Activated CD4-positive, alpha-beta memory T cell treated with anti-CD3 and anti-CD28 coated beads, Interleukin-2, amount 10 ng/mL, durations not matched to agents 7 days and 5 days (primary cell): ENCODE data around the gene EPB41. TPM values are rescaled to one million over a fixed set of nuclear protein-coding genes. Genes with fewer than 3 reads are reported as not detected.
"Not testable (repeated sequence)": the region's sequence is repeated elsewhere in the genome, so short reads cannot be mapped to it uniquely, and the experiment has no call there.

Experiments
- CTCF ChIA-PET: fragments of 350-600 bp; sonication (Branson Sonifier 250); formaldehyde crosslinking; loops from one replicate; lab custom pipeline; 2021; ENCODE audit warnings: antibody characterized with exemption, inconsistent platforms; lab: Charles Lee
- POLR2A ChIA-PET: fragments of 350-600 bp; sonication (Branson Sonifier 250); formaldehyde crosslinking; loops from one replicate; lab custom pipeline; 2021; ENCODE audit warnings: antibody characterized with exemption; lab: Charles Lee
- DNase-seq: peaks from one replicate; pipeline ENCODE4 v3.0.0-alpha.2; 2020
- H3K27ac Mint-ChIP-seq: one replicate; pipeline ENCODE4 v1.8.0; 2021; ENCODE audit warnings: mild to moderate bottlenecking, mixed read lengths
- H3K27me3 Mint-ChIP-seq: one replicate; pipeline ENCODE4 v1.8.0; 2021; ENCODE audit warnings: mixed read lengths
- H3K36me3 Mint-ChIP-seq: one replicate; pipeline ENCODE4 v1.8.0; 2021; ENCODE audit warnings: low read depth, mixed read lengths
- H3K4me1 Mint-ChIP-seq: one replicate; pipeline ENCODE4 v1.8.0; 2021; ENCODE audit warnings: mixed read lengths
- H3K4me3 Mint-ChIP-seq: one replicate; pipeline ENCODE4 v1.8.0; 2021; ENCODE audit warnings: mild to moderate bottlenecking, mixed read lengths
- H3K9me3 Mint-ChIP-seq: one replicate; pipeline ENCODE4 v1.8.0; 2021; ENCODE audit warnings: mixed read lengths
- total RNA-seq, 2 experiments: library from RNA; stranded (reverse); gene quantifications; one replicate each; pipeline ENCODE4 v1.2.3, GENCODE V29; 2021

EPB41 gene
- total RNA-seq, 2 experiments from 2014 or later: 95.0 to 97.6 TPM

GRCh38 chr1:29090937-29091618 lies 176.7 kb downstream of the EPB41 start:
- CTCF ChIA-PET: interaction anchor here (0.7 kb wide), 1 partner anchor 31 kb away, joined by 3 read pairs; no protein-coding TSS in a partner anchor
- DNase-seq: no peak
- Mint-ChIP-seq H3K4me3 (no peak overlapping the region), H3K27me3 (no peaks in the 10 kb centered on the region), H3K36me3 (peaks cover 17% of the 10 kb centered on the region), H3K4me1 (no peaks in the 10 kb centered on the region), H3K9me3 (peaks cover 2% of the 10 kb centered on the region), H3K27ac (no peak overlapping the region)
- POLR2A ChIA-PET: no interaction called here

- DNase-seq, H3K4me3 Mint-ChIP-seq, H3K9me3 Mint-ChIP-seq, H3K4me1 Mint-ChIP-seq, H3K27ac Mint-ChIP-seq, POLR2A ChIA-PET, CTCF ChIA-PET, H3K27me3 Mint-ChIP-seq: not testable (repeated sequence)
- peaks cover 17% of the 10 kb centered on the region for H3K36me3 Mint-ChIP-seq
These were observed 178.3 kb downstream of the EPB41 start for GRCh38 chr1:29092704-29093103.

DNA sequence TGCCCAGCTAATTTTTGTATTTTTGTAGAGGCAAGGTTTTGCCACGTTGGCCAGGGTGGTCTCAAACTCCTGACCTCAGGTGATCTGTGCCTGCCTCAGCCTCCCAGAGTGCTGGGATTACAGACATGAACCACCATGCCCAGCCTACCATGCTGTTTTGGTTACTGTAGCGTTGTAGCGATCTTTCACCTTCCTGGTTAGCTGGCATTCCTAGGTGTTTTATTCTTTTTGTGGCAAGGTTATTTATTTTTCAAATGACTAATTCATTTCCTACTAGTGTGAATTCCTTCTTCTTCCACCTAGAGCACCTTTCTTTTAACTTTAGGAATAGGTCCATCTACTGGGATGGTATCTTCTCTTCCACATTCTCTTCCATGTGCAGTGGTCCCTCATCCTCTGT lies 180.1 kb downstream of the EPB41 start:
- DNase-seq: no peak
- no peaks in the 10 kb centered on the region for H3K27me3 Mint-ChIP-seq
- H3K4me1 Mint-ChIP-seq: no peaks in the 10 kb centered on the region
- ChIA-PET CTCF (no interaction called here), POLR2A (no interaction called here)
- H3K36me3 Mint-ChIP-seq: peaks cover 16% of the 10 kb centered on the region
- no peak overlapping the region for H3K4me3 Mint-ChIP-seq
- no peak overlapping the region for H3K27ac Mint-ChIP-seq
- peaks cover 2% of the 10 kb centered on the region for H3K9me3 Mint-ChIP-seq

DNA sequence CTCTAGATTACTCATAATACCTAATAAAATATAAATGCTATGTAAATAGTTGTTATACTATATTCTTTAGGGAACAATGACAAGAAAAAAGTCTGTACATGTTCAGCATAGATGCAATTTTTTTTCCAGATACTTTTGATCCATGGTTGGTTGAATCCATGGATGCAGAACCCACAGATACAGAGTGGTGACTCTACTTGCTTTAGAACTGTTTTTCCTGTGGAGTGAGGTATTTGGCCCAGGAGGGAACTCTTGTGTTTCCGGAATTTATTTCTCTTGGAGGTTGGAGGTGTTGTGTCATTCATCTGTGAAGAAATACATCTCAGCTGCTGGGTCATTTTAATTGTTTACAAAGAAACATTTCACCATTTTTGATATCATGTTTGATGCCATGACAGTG lies 180.6 kb downstream of the EPB41 start:
- CTCF ChIA-PET: no interaction called here
- Mint-ChIP-seq H3K4me3 (no peak overlapping the region), H3K27me3 (no peaks in the 10 kb centered on the region), H3K4me1 (no peaks in the 10 kb centered on the region), H3K36me3 (peaks cover 18% of the 10 kb centered on the region), H3K9me3 (peaks cover 2% of the 10 kb centered on the region), H3K27ac (no peak overlapping the region)
- POLR2A ChIA-PET: no interaction called here
- no peak for DNase-seq

DNA sequence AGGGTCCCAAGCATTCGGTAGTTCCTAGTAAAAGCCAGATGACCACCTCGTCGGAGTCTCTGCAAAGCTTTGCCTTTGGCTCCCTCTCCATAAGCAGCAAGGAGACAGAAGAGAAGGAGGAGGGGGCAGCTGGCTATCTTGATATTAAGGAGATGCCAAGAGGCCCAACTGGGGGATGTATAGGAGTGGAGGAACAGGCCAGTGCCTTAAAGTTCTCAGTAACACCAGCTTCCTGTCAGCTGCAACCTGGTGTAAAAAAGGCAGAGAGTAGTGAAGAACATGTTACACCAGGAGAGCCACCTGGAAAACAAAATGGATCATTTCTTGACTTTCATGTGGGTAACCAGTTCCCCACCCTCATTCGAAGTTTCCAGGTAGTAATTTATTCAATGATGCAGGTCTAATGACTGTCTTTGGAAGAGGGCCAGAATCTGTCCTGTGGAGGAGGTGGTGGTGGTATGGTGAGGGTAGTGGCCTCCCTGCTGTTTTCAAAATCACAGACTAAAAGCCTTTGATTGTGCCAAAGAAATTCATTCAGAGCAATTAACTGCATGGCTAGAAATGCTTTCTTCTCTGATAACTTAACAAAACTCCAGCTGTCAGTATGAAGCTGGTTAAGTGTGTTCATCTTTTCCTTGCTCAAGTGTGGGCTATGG lies 182.0 kb downstream of the EPB41 start:
- DNase-seq: no peak
- no peaks in the 10 kb centered on the region for H3K4me1 Mint-ChIP-seq
- no peaks in the 10 kb centered on the region for H3K27me3 Mint-ChIP-seq
- H3K36me3 Mint-ChIP-seq: peaks cover 19% of the 10 kb centered on the region
- ChIA-PET POLR2A (no interaction called here), CTCF (interaction anchor here (1.5 kb wide), 1 partner anchor 101 kb away, joined by 4 read pairs; no protein-coding TSS in a partner anchor)
- no peak overlapping the region for H3K27ac Mint-ChIP-seq
- no peak overlapping the region for H3K4me3 Mint-ChIP-seq
- peaks cover 2% of the 10 kb centered on the region for H3K9me3 Mint-ChIP-seq

DNA sequence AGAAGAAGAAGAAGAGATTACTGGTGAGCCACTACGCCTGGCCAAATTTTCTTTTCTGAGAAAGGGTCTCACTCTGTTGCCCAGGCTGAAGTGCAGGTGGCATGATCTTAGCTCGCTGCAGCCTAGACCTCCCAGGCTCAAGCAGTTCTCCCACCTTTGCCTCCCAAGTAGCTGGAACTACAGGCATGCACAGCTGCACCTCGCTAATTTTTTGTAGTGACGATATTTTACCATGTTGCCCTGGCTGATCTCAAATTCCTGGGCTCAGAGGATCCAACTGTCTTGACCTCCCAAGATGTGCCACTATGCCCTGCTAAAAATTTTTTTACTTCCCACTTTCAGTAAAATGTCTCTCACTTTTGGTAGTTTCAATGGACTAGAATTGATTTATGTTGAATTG lies 184.9 kb downstream of the EPB41 start:
- POLR2A ChIA-PET: no interaction called here
- no peak overlapping the region for H3K4me3 Mint-ChIP-seq
- CTCF ChIA-PET: no interaction called here
- DNase-seq: no peak
- peaks cover 13% of the 10 kb centered on the region for H3K36me3 Mint-ChIP-seq
- H3K9me3 Mint-ChIP-seq: no peaks in the 10 kb centered on the region
- no peak overlapping the region for H3K27ac Mint-ChIP-seq
- H3K27me3 Mint-ChIP-seq: no peaks in the 10 kb centered on the region
- no peaks in the 10 kb centered on the region for H3K4me1 Mint-ChIP-seq

DNA sequence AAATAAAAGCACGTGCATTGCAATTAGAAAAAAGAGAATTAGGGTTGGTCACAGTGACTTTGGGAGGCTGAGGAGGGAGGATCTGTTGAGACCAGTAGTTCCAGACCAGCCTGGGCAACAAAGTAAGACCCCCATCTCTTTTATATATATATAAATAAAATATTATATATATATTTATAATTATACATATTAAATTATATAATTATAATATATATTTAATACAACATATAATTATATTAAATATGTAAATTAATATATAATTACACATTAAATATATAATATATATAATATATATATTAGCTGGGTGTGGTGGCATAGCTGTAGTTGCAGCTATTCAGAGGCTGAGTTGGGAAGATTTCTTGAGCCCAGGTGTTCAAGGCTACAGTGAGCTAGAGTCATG lies 186.1 kb downstream of the EPB41 start:
- Mint-ChIP-seq H3K36me3 (peaks cover 13% of the 10 kb centered on the region), H3K9me3 (no peaks in the 10 kb centered on the region), H3K27ac (no peak overlapping the region), H3K4me3 (no peak overlapping the region), H3K4me1 (no peaks in the 10 kb centered on the region), H3K27me3 (no peaks in the 10 kb centered on the region)
- ChIA-PET CTCF (no interaction called here), POLR2A (no interaction called here)
- DNase-seq: no peak

DNA sequence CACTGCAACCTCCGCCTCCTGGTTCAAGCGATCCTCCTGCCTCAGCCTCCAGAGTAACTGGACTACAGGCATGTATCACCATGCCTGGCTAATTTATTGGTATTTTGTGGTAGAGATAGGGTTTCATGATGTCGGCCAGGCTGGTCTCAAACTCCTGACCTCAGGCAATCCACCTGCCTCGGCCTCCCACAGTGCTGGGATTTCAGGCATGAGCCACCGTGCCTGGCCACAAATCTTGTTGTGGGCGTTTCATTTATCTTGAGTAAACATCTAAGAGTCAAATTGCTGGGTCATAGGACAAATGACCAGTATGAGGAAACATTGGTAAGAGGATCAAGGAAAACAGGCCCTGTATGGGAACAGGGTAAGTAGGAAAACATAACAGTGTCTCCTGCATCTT lies 191.5 kb downstream of the EPB41 start:
- Mint-ChIP-seq H3K4me3 (no peak overlapping the region), H3K27me3 (no peaks in the 10 kb centered on the region), H3K27ac (no peak overlapping the region), H3K9me3 (no peaks in the 10 kb centered on the region), H3K4me1 (no peaks in the 10 kb centered on the region), H3K36me3 (peaks cover 8% of the 10 kb centered on the region)
- CTCF ChIA-PET: interaction anchor here (1.2 kb wide), 1 partner anchor 35 kb away, joined by 3 read pairs; no protein-coding TSS in a partner anchor
- POLR2A ChIA-PET: no interaction called here
- DNase-seq: no peak

DNA sequence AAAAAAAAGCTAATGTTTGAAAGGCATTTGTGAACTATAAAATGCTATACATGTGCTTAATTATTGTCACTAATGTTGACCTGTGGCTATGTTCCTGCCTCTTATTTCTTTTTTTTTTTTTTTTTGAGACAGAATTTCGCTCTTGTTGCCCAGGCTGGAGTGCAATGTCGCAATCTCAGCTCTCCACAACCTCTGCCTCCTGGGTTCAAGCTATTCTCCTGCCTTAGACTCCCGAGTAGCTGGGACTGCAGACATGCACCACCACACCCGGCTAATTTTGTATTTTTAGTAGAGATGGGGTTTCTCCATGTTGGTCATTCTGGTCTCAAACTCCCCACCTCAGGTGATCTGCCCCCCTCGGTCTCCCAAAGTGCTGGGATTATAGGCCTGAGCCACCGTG lies 193.7 kb downstream of the EPB41 start:
- H3K4me3 Mint-ChIP-seq, H3K27me3 Mint-ChIP-seq, H3K27ac Mint-ChIP-seq, H3K4me1 Mint-ChIP-seq, POLR2A ChIA-PET, H3K9me3 Mint-ChIP-seq, DNase-seq: not testable (repeated sequence)
- H3K36me3 Mint-ChIP-seq: peaks cover 15% of the 10 kb centered on the region
- CTCF ChIA-PET: interaction anchor here (1.7 kb wide), 1 partner anchor 95 kb away, joined by 5 read pairs; no protein-coding TSS in a partner anchor

GRCh38 chr1:29112705-29113412 lies 198.5 kb downstream of the EPB41 start:
- Mint-ChIP-seq H3K4me3 (no peak overlapping the region), H3K4me1 (no peaks in the 10 kb centered on the region), H3K27me3 (no peaks in the 10 kb centered on the region), H3K36me3 (peaks cover 26% of the 10 kb centered on the region), H3K9me3 (no peaks in the 10 kb centered on the region), H3K27ac (no peak overlapping the region)
- ChIA-PET CTCF (interaction anchor here (0.9 kb wide), 1 partner anchor 90 kb away, joined by 3 read pairs; no protein-coding TSS in a partner anchor), POLR2A (interaction anchor here (1.1 kb wide), 1 partner anchor 11 kb away, joined by 6 read pairs; the partner anchor contains the start of gene TMEM200B)
- DNase-seq: no peak

DNA sequence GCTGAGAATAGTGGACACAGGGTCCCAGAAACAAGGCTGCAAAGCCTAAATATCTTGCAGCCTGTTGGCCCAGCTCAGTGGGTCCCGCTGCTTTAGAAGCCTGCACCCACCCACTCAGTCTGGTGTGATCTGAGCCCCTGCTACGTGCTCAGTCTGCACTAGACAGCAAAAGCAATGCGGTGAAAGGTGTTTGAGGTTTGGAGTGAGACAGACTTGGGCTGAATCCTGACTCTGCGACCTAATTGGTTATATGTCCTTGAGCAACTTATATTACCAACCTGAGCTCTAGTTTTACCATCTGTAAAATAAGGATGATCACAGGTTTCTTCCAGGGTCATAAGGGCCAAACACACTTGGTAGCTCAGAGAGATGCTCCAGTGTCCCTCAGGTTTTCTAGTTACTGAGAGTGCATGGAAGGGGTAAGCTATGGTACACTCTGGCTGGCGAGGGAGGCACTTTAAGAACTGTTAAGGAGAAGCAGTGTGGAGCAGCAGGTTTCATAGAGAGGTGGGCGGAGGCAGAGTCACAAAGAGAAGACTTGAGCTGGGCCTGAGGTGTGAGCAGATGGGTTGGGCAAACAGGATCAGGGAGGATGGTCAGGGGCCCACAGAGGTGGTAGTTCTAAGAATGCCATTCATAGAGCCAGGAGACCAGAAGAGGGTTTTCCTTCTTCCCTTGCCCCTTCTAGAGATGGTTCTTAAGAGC lies 199.2 kb downstream of the EPB41 start:
- H3K27ac Mint-ChIP-seq: no peak overlapping the region
- CTCF ChIA-PET: no interaction called here
- H3K4me1 Mint-ChIP-seq: no peaks in the 10 kb centered on the region
- POLR2A ChIA-PET: interaction anchor here (1.1 kb wide), 1 partner anchor 11 kb away, joined by 6 read pairs; the partner anchor contains the start of gene TMEM200B
- H3K27me3 Mint-ChIP-seq: no peaks in the 10 kb centered on the region
- peaks cover 26% of the 10 kb centered on the region for H3K36me3 Mint-ChIP-seq
- no peak overlapping the region for H3K4me3 Mint-ChIP-seq
- DNase-seq: no peak
- no peaks in the 10 kb centered on the region for H3K9me3 Mint-ChIP-seq

GRCh38 chr1:29114654-29115053 lies 200.3 kb downstream of the EPB41 start:
- no peaks in the 10 kb centered on the region for H3K9me3 Mint-ChIP-seq
- no peak overlapping the region for H3K4me3 Mint-ChIP-seq
- POLR2A ChIA-PET: no interaction called here
- CTCF ChIA-PET: interaction anchor here (0.6 kb wide), 1 partner anchor 350 kb away, joined by 3 read pairs; no protein-coding TSS in a partner anchor
- H3K4me1 Mint-ChIP-seq: no peaks in the 10 kb centered on the region
- H3K27me3 Mint-ChIP-seq: no peaks in the 10 kb centered on the region
- DNase-seq: no peak
- H3K36me3 Mint-ChIP-seq: peaks cover 24% of the 10 kb centered on the region
- no peak overlapping the region for H3K27ac Mint-ChIP-seq
